HG02623 (cell line): ENCODE measurements around the gene PIGH.
"Not testable (repeated sequence)": the region's sequence is repeated elsewhere in the genome, so short reads cannot be mapped to it uniquely, and the experiment has no call there.

Source experiments
- ATAC-seq: cut with Tn5 transposase; IDR thresholded peaks from one replicate; pipeline ENCODE4 v1.9.1; 2021; ENCODE audit warnings: moderate library complexity; ENCODE audit not compliant: unreplicated experiment

Gene PIGH

GRCh38 chr14:67553547-67553946, 46.5 kb downstream of the PIGH start:
- no peak for ATAC-seq

- ATAC-seq = no peak
Observed at GRCh38 chr14:67551940-67552339, 48.1 kb downstream of the PIGH start.

- ATAC-seq = no peak
Observed at GRCh38 chr14:67551123-67551522, 48.9 kb downstream of the PIGH start.

GRCh38 chr14:67549734-67550133, 50.3 kb downstream of the PIGH start:
- no peak for ATAC-seq

GRCh38 chr14:67547224-67547780, 52.8 kb downstream of the PIGH start:
- ATAC-seq = no peak

- ATAC-seq = no peak
Observed at GRCh38 chr14:67544590-67544989, 55.5 kb downstream of the PIGH start.

- ATAC-seq = not testable (repeated sequence)
Observed at GRCh38 chr14:67542620-67543019, 57.4 kb downstream of the PIGH start.

GRCh38 chr14:67541448-67542387, 58.4 kb downstream of the PIGH start:
- no peak for ATAC-seq
